Colonic mucosa (tissue), 4 donors: ENCODE results near the gene DLL4. TPM values are rescaled to one million over a fixed set of nuclear protein-coding genes. Genes with fewer than 3 reads are reported as not detected.
A peak's percentile ranks its signal among the peaks of the same experiment; 100 is the strongest.
"Not testable (repeated sequence)": the region's sequence is repeated elsewhere in the genome, so short reads cannot be mapped to it uniquely, and the experiment has no call there.

Source experiments
- DNase-seq: peaks from one replicate; pipeline ENCODE4 v3.0.0-alpha.2; 2020
- H3K27ac ChIP-seq: fragments of 200-600 bp; one replicate; pipeline ENCODE4 v1.8.0; 2021
- H3K27me3 ChIP-seq: fragments of 200-600 bp; one replicate; pipeline ENCODE4 v1.8.0; 2021
- H3K36me3 ChIP-seq: fragments of 200-600 bp; one replicate; pipeline ENCODE4 v1.8.0; 2021
- H3K4me1 ChIP-seq: fragments of 200-600 bp; one replicate; pipeline ENCODE4 v1.8.0; 2021; ENCODE audit warnings: mild to moderate bottlenecking
- H3K4me3 ChIP-seq: fragments of 200-600 bp; one replicate; pipeline ENCODE4 v1.8.0; 2021
- H3K9ac ChIP-seq, 2 donors: one replicate each; pipeline ENCODE4 v1.7.0; 2013; ENCODE audit warnings: control low read depth in 2 of 2, low read depth in 2 of 2, low read length in 2 of 2
- H3K9me3 ChIP-seq: fragments of 200-600 bp; one replicate; pipeline ENCODE4 v1.8.0; 2021
- intact Hi-C: fragments of 100-400 bp; cut with DNase I; formaldehyde crosslinking; loops from one replicate; pipeline ENCODE4 v1.14.1; 2022
- total RNA-seq, 2 donors: library from RNA; stranded (reverse); fragmentation: NEBNext Ultra II Directional in 1 of 2; extraction: Animal tissue kit (Norgen Biotek cat#: 25700) in 1 of 2; gene quantifications; one replicate each; pipeline ENCODE4 v1.2.1, GENCODE V29; 2021
- TF ChIP-seq, protein P1 (sequence below): fragments of 200-600 bp; IDR thresholded peaks from one replicate; pipeline ENCODE4 v1.8.0; 2022; ENCODE audit warnings: antibody characterized with exemption, mild to moderate bottlenecking
- donor health status: healthy.
- donor health status: DM: no; HTN: no; CAD: no.
- donor health status: DM: no; HTN: no; CAD: no.

DLL4 gene
- total RNA-seq, 2 donors from 2014 or later: 18.5 to 21.6 TPM

DNA sequence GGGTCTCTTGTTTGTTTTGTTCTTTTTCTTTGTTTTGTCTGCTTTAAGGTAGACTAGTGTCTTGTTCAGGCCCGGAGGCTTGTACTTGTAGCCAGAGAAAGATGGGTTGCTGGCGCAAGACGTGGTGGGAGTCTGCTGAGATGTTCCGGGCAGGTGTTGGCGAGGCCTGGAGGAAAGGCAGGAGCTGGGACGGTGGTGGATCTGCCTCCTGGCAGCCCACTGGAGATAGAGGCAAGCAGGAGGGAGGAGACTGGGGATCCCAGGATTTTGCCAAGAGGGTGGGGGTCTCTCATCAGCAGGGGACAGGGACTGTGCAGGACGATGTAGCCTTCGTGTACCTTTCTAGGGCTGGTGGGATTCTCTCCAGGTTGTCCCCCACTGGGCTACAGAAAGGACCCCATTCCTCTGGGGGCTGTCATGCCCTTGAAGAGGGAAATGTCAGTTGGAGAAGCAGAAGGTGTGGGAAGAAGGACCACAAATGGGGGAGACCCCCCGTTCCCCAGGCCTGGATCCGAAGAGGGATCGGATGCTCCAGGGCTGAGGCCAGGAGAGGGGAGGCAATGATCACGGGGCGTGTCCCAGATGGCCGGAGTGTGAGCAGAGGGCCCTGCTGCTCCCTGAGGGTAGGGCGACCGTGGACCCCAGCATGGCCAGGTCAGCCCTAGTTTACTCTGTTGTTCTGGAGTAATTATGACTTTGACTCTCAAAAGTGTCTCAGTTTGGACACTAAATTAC lies 31.2 kb downstream of the DLL4 start:
- intact Hi-C loops: no loop called here
- TF ChIP-seq, protein P1, sequence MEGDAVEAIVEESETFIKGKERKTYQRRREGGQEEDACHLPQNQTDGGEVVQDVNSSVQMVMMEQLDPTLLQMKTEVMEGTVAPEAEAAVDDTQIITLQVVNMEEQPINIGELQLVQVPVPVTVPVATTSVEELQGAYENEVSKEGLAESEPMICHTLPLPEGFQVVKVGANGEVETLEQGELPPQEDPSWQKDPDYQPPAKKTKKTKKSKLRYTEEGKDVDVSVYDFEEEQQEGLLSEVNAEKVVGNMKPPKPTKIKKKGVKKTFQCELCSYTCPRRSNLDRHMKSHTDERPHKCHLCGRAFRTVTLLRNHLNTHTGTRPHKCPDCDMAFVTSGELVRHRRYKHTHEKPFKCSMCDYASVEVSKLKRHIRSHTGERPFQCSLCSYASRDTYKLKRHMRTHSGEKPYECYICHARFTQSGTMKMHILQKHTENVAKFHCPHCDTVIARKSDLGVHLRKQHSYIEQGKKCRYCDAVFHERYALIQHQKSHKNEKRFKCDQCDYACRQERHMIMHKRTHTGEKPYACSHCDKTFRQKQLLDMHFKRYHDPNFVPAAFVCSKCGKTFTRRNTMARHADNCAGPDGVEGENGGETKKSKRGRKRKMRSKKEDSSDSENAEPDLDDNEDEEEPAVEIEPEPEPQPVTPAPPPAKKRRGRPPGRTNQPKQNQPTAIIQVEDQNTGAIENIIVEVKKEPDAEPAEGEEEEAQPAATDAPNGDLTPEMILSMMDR: no peak
- DNase-seq: no peak
- H3K4me1 ChIP-seq: peaks cover 8% of the 10 kb centered on the region
- H3K9ac ChIP-seq: peak overlapping the region in 1 of 2 donors; percentile 29
- H3K9me3 ChIP-seq: no peaks in the 10 kb centered on the region
- H3K4me3 ChIP-seq: no peak overlapping the region
- peak overlapping the region; percentile 49 for H3K27ac ChIP-seq
- H3K27me3 ChIP-seq: no peaks in the 10 kb centered on the region
- H3K36me3 ChIP-seq: no peaks in the 10 kb centered on the region

DNA sequence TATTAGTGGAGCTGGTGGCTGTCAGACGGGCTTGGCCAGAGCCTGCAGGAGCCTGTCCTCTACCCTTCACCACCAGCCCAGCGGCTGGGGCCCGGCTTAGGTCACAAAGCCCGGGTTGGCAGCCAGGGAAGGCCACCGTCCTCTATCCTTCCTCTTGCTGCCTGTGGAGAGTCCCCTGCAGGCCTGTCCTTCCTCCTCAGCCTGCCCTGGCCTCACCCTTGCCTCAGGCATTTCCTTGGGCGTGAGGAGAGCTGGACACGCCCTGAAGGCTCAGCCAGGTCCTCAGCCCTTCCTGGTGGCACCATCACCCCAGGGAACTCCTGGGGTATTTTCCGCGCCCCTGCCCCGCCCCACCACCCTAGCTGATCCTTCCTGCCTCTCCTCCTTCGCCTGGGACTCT lies 31.8 kb downstream of the DLL4 start:
- no peaks in the 10 kb centered on the region for H3K27me3 ChIP-seq
- H3K9ac ChIP-seq: peak overlapping the region in 1 of 2 donors; percentile 29
- no peak overlapping the region for H3K4me3 ChIP-seq
- no peaks in the 10 kb centered on the region for H3K9me3 ChIP-seq
- intact Hi-C loops: no loop called here
- H3K4me1 ChIP-seq: peaks cover 8% of the 10 kb centered on the region
- H3K36me3 ChIP-seq: no peaks in the 10 kb centered on the region
- DNase-seq: peak; percentile 86
- TF ChIP-seq, protein P1: no peak
- peak overlapping the region; percentile 49 for H3K27ac ChIP-seq

DNA sequence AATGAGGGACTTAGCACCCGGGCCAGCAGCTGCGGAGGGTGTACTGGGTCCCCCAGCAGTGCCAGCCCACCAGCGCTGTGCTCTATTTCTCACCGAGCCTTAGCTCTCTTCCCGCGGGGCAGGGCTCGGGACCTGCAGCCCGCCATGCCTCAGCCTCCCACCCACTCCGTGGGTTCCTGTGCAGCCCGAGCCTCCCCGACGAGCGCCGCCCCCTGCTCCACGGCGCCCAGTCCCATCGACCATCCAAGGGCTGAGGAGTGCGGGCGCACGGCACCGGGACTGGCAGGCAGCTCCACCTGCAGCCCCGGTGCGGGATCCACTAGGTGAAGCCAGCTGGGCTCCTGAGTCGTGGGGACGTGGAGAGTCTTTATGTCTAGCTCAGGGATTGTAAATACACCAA lies 32.6 kb downstream of the DLL4 start:
- DNase-seq, H3K4me3 ChIP-seq, H3K4me1 ChIP-seq, H3K36me3 ChIP-seq, intact Hi-C loops, H3K27ac ChIP-seq, H3K9me3 ChIP-seq, H3K9ac ChIP-seq, H3K27me3 ChIP-seq: not testable (repeated sequence)

DNA sequence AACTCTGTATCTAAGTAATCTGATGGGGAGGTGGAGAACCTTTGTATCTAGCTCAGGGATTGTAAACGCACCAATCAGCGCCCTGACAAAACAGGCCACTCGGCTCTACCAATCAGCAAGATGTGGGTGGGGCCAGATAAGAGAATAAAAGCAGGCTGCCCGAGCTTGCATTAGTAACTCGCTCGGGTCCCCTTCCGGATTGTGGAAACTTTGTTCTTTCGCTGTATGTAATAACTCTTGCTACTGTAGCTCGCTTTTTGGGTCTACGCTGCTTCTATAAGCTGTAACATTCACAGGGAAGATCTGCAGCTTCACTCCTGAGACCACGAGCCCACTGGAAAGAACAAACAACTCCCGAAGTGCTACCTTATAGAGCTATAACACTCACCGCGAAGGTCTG lies 33.2 kb downstream of the DLL4 start:
- not testable (repeated sequence) for DNase-seq

DNA sequence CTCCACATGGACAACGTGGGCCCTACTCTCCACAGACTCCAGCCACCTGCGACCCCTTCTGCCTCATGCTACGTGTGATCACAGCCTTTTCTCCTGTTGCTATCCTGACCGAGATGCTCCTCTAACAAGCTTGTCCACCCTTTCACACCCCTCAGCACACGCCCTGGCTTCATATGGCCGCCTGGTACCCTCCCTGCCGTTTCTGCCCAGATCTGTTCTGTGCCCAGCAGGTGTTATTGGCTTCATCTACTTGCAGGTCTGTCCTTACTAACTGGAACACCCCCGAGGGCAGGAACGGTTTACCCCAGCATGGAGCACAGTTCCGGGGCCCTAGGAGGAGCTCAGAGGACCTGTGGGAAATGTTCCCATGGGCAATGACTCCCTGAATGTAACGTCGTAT lies 34.1 kb downstream of the DLL4 start:
- no peak for DNase-seq
- Histone ChIP-seq H3K27ac (no peak overlapping the region), H3K4me3 (no peak overlapping the region), H3K4me1 (peaks cover 6% of the 10 kb centered on the region), H3K9me3 (no peaks in the 10 kb centered on the region), H3K9ac (no peak overlapping the region), H3K27me3 (no peaks in the 10 kb centered on the region), H3K36me3 (no peaks in the 10 kb centered on the region)
- TF ChIP-seq, protein P1: no peak
- intact Hi-C loops: no loop called here

More for the DNA sequence above, 33.2 kb downstream of the DLL4 start:
- H3K36me3 ChIP-seq, H3K27ac ChIP-seq, H3K4me3 ChIP-seq, H3K9me3 ChIP-seq, H3K9ac ChIP-seq, intact Hi-C loops, H3K27me3 ChIP-seq, H3K4me1 ChIP-seq: not testable (repeated sequence)

DNA sequence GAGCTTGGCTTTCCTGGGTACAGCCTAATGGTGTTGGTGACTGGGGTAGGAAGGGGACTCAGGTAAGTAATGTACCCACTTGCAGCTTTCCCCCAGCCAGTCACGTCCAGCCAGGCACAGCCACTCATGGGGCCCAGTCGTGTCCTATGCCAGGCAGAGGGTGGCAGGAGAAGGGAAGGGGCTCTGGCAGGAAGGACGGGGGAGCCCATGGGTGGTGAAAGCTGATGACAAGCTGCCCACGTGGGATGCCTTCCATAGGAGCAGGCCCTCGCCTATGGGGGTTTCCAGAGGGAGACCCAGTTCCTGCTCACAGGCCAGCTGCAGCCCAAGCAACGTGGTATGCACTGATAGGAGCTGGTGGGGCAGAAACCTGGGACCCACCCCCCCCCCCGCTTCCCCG lies 34.9 kb downstream of the DLL4 start:
- TF ChIP-seq, protein P1: no peak

More for the DNA sequence above, 34.9 kb downstream of the DLL4 start:
- no peak overlapping the region for H3K27ac ChIP-seq
- H3K4me3 ChIP-seq: no peak overlapping the region
- H3K27me3 ChIP-seq: no peaks in the 10 kb centered on the region
- intact Hi-C loops: no loop called here
- H3K9me3 ChIP-seq: no peaks in the 10 kb centered on the region
- H3K36me3 ChIP-seq: no peaks in the 10 kb centered on the region
- no peak overlapping the region for H3K9ac ChIP-seq
- DNase-seq: no peak
- H3K4me1 ChIP-seq: peaks cover 6% of the 10 kb centered on the region
